Activated T-cell treated with anti-CD3 and anti-CD28 coated beads, Interleukin-2, amount 50 U/mL, for 48 hours (primary cell): ENCODE results near the gene FNDC11.

ENCODE experiments used
- DNase-seq, 2 experiments: peaks; one replicate each; pipeline ENCODE4 v3.0.0-alpha.2; 2020

Gene FNDC11

GRCh38 chr20:63582382-63583063 lies 28.6 kb downstream of the FNDC11 start:
- DNase-seq: no peak

GRCh38 chr20:63585616-63586565 lies 31.9 kb downstream of the FNDC11 start:
- DNase-seq: no peak

GRCh38 chr20:63586797-63587196 lies 32.8 kb downstream of the FNDC11 start:
- DNase-seq: no peak

GRCh38 chr20:63587256-63587655 lies 33.3 kb downstream of the FNDC11 start:
- no peak for DNase-seq

- DNase-seq: no peak
Measured at GRCh38 chr20:63587776-63588591, 34.0 kb downstream of the FNDC11 start.

GRCh38 chr20:63588641-63589041 lies 34.7 kb downstream of the FNDC11 start:
- no peak for DNase-seq

- DNase-seq: no peak
Measured at GRCh38 chr20:63589261-63590217, 35.6 kb downstream of the FNDC11 start.

GRCh38 chr20:63590218-63591146 lies 36.5 kb downstream of the FNDC11 start:
- DNase-seq: no peak

- DNase-seq: no peak
Measured at GRCh38 chr20:63591147-63591533, 37.2 kb downstream of the FNDC11 start.

- DNase-seq: no peak
Measured at GRCh38 chr20:63591786-63592355, 37.9 kb downstream of the FNDC11 start.

GRCh38 chr20:63592661-63593060 lies 38.7 kb downstream of the FNDC11 start:
- no peak for DNase-seq

- DNase-seq: no peak
Measured at GRCh38 chr20:63594043-63594561, 40.1 kb downstream of the FNDC11 start.

GRCh38 chr20:63595416-63596127 lies 41.6 kb downstream of the FNDC11 start:
- DNase-seq: no peak

GRCh38 chr20:63596423-63596822 lies 42.5 kb downstream of the FNDC11 start:
- no peak for DNase-seq

GRCh38 chr20:63597651-63598478 lies 43.9 kb downstream of the FNDC11 start:
- DNase-seq: no peak

GRCh38 chr20:63598479-63599395 lies 44.8 kb downstream of the FNDC11 start:
- DNase-seq: no peak

- DNase-seq: no peak
Measured at GRCh38 chr20:63599396-63600050, 45.6 kb downstream of the FNDC11 start.
